Hepatocyte (in vitro differentiated cells): ENCODE results near the gene CFAP206.

Experiments used
- CTCF ChIP-seq: fragments of 200-600 bp; sonication (generic); IDR thresholded peaks from 2 replicates; pipeline ENCODE4 v1.5.1; 2016; ENCODE audit warnings: antibody characterized with exemption, mild to moderate bottlenecking; ENCODE audit not compliant: poor library complexity
- EZH2 ChIP-seq: fragments of 200-600 bp; sonication (generic); IDR thresholded peaks from 2 replicates; pipeline ENCODE4 v1.6.1; 2016; ENCODE audit warnings: antibody characterized with exemption, mild to moderate bottlenecking, borderline replicate concordance

- TF ChIP-seq EZH2 (no peak), CTCF (no peak)
Measured at GRCh38 chr6:87376643-87377042, 31.1 kb upstream of the CFAP206 start.
